Breast epithelium (tissue), 4 donors: ENCODE measurements around the gene MYO1D. TPM values are rescaled to one million over a fixed set of nuclear protein-coding genes. Genes with fewer than 3 reads are reported as not detected.
"Not testable (repeated sequence)": the region's sequence is repeated elsewhere in the genome, so short reads cannot be mapped to it uniquely, and the experiment has no call there.

Experiments used
- DNase-seq, 2 donors: peaks; one replicate each; pipeline ENCODE4 v3.0.0-alpha.2; 2019; ENCODE audit warnings: low spot score in 2 of 2
- H3K27ac ChIP-seq, 2 donors: fragments of 200-600 bp; sonication (generic) in 1 of 2; one replicate each; pipeline ENCODE4 v1.5.1; 2016 to 2019; ENCODE audit warnings: mild to moderate bottlenecking in 1 of 2
- H3K27me3 ChIP-seq, 2 donors: fragments of 200-600 bp; sonication (generic) in 1 of 2; one replicate each; pipeline versions ENCODE4 v1.5.1 to v1.6.0; 2017 to 2019; ENCODE audit warnings: control low read depth in 1 of 2, mild to moderate bottlenecking in 1 of 2
- H3K36me3 ChIP-seq: fragments of 200-600 bp; one replicate; pipeline ENCODE4 v1.5.1; 2019
- H3K4me1 ChIP-seq, 2 donors: fragments of 200-600 bp; sonication (generic); one replicate each; pipeline ENCODE4 v1.5.1; 2016 to 2019; ENCODE audit warnings: control low read depth in 1 of 2
- H3K4me3 ChIP-seq, 3 donors: fragments of 200-600 bp; sonication (generic); 1 replicate in 2 of 3; 2 replicates in 1 of 3; pipeline ENCODE4 v1.5.1; 2016 to 2019; ENCODE audit warnings: mild to moderate bottlenecking in 3 of 3, moderate library complexity in 2 of 3
- H3K9me3 ChIP-seq, 2 donors: fragments of 200-600 bp; sonication (generic) in 1 of 2; one replicate each; pipeline ENCODE4 v1.5.1; 2016 to 2019; ENCODE audit warnings: control low read depth in 1 of 2
- POLR2A ChIP-seq: fragments of 450-650 bp; IDR thresholded peaks from one replicate; pipeline ENCODE4 v1.6.1; 2016; ENCODE audit warnings: antibody characterized with exemption, mild to moderate bottlenecking, moderate library complexity
- POLR2AphosphoS5 ChIP-seq, 3 donors: sonication (generic); formaldehyde crosslinking; IDR thresholded peaks; one replicate each; pipeline ENCODE4 v1.6.1; 2017; ENCODE audit warnings: antibody characterized with exemption in 3 of 3
- intact Hi-C: fragments of 100-400 bp; cut with DNase I; formaldehyde crosslinking; loops from one replicate; pipeline ENCODE4 v1.15.1; 2023; ENCODE audit warnings: low total_unique reads
- total RNA-seq, 3 donors: library from RNA; depleted of rRNA; stranded (reverse); fragments of >200 nt; gene quantifications; one replicate each; pipeline ENCODE4 v1.1.0, GENCODE V29; 2016
- TF ChIP-seq, protein P1 (sequence below), 3 donors: fragments of 450-650 bp; IDR thresholded peaks; one replicate each; pipeline ENCODE4 v1.5.1; 2016 to 2017; ENCODE audit warnings: antibody characterized with exemption in 3 of 3, mild to moderate bottlenecking in 3 of 3, moderate library complexity in 3 of 3

MYO1D gene
- total RNA-seq, 3 donors from 2014 or later: 54.4 to 114 (median 76.7) TPM

DNA sequence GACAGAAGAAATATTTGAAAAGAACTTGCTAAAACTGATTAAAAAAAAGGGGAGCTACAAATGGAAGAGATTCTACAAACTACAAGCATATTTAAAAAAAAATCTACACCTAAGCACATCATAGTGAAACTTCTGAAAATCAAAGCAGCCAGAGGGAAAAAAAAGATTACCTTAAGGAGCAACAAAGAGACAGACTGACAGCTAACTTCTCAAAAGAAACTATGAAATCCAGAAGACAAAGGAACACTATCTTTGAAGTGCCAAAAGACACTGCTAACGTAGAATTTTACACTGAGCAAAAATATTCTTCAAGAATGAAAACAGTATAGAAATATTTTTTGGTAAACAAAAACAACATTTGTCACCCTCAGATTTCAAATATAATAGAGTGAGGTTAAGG, 151.2 kb downstream of the MYO1D start:
- TF ChIP-seq, protein P1, sequence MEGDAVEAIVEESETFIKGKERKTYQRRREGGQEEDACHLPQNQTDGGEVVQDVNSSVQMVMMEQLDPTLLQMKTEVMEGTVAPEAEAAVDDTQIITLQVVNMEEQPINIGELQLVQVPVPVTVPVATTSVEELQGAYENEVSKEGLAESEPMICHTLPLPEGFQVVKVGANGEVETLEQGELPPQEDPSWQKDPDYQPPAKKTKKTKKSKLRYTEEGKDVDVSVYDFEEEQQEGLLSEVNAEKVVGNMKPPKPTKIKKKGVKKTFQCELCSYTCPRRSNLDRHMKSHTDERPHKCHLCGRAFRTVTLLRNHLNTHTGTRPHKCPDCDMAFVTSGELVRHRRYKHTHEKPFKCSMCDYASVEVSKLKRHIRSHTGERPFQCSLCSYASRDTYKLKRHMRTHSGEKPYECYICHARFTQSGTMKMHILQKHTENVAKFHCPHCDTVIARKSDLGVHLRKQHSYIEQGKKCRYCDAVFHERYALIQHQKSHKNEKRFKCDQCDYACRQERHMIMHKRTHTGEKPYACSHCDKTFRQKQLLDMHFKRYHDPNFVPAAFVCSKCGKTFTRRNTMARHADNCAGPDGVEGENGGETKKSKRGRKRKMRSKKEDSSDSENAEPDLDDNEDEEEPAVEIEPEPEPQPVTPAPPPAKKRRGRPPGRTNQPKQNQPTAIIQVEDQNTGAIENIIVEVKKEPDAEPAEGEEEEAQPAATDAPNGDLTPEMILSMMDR (IDR thresholded peaks at IDR 0.05): no peak
- TF ChIP-seq POLR2AphosphoS5 (IDR thresholded peaks at IDR 0.05): no peak
- TF ChIP-seq POLR2A: no peak
- H3K27ac ChIP-seq: no peak overlapping the region
- intact Hi-C loops: no loop called here

DNA sequence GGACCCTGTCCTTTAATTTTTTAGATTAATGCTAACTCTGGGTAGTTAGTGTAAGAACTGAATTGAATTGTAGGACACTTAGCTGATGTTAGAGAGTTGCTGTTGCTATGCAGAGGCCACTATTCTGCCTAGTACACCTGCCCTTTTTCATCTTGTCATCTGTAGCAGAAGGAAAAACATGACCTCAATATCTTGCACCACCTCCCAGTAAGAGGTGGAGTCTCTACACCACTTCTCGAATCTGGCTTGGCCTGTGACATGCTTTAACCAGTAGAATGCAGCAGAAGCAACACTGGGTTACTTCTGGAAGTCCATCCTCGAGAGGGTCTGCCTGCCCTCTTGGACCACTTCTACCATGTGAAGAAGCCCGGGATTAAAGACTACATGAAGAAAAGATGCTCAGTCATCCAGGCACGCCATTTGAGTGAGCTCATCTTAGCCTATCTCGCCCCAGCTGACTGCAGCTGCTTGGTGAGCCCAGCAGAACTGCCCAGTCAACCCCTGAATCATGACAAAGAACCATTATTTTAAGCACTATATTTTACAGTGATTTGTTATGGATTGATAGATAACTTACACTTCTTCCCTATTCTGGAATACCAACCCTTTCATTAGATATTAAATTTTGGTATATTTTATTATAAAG, 153.5 kb downstream of the MYO1D start:
- intact Hi-C loops: no loop called here
- DNase-seq: no peak
- Histone ChIP-seq H3K9me3 (no peaks in the 10 kb centered on the region), H3K4me3 (no peak overlapping the region), H3K4me1 (no peaks in the 10 kb centered on the region), H3K27ac (no peak overlapping the region), H3K36me3 (no peaks in the 10 kb centered on the region), H3K27me3 (no peaks in the 10 kb centered on the region)
- no peak for TF ChIP-seq POLR2A
- TF ChIP-seq, protein P1 (IDR thresholded peaks at IDR 0.05): no peak
- no peak for TF ChIP-seq POLR2AphosphoS5 (IDR thresholded peaks at IDR 0.05)

More for the DNA sequence above, 151.2 kb downstream of the MYO1D start:
- Histone ChIP-seq H3K9me3 (no peaks in the 10 kb centered on the region), H3K27me3 (no peaks in the 10 kb centered on the region), H3K4me3 (no peak overlapping the region), H3K36me3 (no peaks in the 10 kb centered on the region), H3K4me1 (no peaks in the 10 kb centered on the region)
- DNase-seq: no peak

DNA sequence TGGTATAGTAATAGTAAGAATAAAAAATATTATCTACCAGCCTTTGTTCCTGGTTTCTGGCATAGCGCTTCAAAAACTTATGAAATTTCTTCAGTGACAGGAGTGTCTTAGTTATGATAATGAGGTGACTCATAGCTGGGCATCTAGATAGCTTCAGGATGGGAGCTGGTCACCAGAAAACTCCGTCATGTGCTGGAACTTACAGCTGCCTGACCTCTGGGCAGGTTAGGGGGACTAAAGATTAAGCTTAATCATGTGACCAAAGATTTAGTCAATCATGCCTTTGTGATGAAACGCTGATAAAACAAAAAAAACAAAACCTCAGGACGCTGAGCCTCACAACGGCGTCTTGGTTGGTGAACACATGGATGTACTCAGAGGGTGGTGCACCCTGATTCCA, 154.2 kb downstream of the MYO1D start:
- Histone ChIP-seq H3K27me3 (no peaks in the 10 kb centered on the region), H3K27ac (no peak overlapping the region), H3K4me3 (no peak overlapping the region), H3K9me3 (no peaks in the 10 kb centered on the region), H3K4me1 (no peaks in the 10 kb centered on the region), H3K36me3 (no peaks in the 10 kb centered on the region)
- TF ChIP-seq, protein P1 (IDR thresholded peaks at IDR 0.05): no peak
- no peak for DNase-seq
- intact Hi-C loops: no loop called here

DNA sequence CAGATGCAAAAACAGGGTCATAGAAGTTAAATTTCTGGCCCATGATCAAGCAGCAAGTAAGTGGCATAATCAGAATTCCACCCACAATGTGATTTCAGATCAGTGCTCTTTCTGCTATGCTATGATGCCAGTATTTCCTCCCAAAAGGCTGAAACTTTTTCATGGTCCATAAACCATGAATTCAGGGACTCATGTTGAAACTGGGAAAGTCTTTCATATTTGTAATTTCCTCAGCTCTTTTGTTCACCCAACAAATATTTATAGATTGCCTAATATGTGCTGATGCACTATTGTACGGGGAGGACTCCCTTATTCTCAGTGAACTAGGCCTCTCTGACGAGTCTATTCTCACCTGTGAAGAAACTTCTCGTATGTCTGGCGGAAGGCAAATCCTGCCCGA, 156.3 kb downstream of the MYO1D start:
- Histone ChIP-seq H3K9me3 (no peaks in the 10 kb centered on the region), H3K36me3 (no peaks in the 10 kb centered on the region), H3K27ac (no peak overlapping the region), H3K27me3 (no peaks in the 10 kb centered on the region), H3K4me1 (no peaks in the 10 kb centered on the region), H3K4me3 (no peak overlapping the region)
- TF ChIP-seq POLR2AphosphoS5 (IDR thresholded peaks at IDR 0.05) (no peak), POLR2A (no peak)
- TF ChIP-seq, protein P1 (IDR thresholded peaks at IDR 0.05): no peak
- intact Hi-C loops: no loop called here
- no peak for DNase-seq

DNA sequence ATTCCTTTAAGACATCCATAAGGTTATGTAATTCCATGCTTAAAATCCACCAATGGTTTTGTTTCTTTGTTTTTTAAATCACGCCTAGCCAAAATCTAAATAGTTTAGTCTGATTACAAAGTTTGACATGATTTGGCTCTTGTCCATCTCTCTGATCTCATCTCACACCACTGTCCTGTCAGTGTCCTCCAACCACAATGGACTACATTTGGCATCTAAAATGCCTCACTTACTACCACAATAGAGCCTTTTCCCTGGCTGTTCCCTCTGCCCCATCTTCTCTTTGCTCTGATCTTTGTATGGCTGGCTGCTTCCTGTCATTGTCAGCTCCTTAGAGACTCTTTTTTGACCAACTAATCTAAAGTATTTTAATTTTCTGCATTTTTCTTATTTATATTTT, 157.2 kb downstream of the MYO1D start:
- Histone ChIP-seq H3K9me3 (no peaks in the 10 kb centered on the region), H3K4me3 (no peak overlapping the region), H3K27ac (no peak overlapping the region), H3K36me3 (no peaks in the 10 kb centered on the region), H3K4me1 (no peaks in the 10 kb centered on the region), H3K27me3 (no peaks in the 10 kb centered on the region)
- intact Hi-C loops: no loop called here
- DNase-seq: no peak
- TF ChIP-seq, protein P1 (IDR thresholded peaks at IDR 0.05): no peak
- TF ChIP-seq POLR2A (no peak), POLR2AphosphoS5 (IDR thresholded peaks at IDR 0.05) (no peak)

DNA sequence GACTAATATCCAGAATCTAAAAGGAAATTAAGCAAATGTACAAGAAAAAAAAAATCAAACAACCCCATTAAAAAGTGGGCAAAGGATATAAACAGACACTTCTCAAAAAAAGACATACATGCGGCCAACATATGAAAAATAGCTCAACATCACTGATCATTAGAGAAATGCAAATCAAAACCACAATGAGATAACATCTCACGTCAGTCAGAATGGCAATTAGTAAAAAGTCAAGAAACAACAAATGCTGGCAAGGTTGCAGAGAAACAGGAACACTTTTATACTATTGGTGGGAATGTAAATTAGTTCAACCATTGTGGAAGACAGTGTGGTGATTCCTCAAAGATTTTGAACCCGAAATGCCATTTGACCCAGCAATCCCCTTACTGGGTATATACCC, 162.0 kb downstream of the MYO1D start:
- intact Hi-C loops, H3K9me3 ChIP-seq, H3K4me3 ChIP-seq, H3K36me3 ChIP-seq, H3K27me3 ChIP-seq, H3K27ac ChIP-seq, H3K4me1 ChIP-seq, DNase-seq: not testable (repeated sequence)

DNA sequence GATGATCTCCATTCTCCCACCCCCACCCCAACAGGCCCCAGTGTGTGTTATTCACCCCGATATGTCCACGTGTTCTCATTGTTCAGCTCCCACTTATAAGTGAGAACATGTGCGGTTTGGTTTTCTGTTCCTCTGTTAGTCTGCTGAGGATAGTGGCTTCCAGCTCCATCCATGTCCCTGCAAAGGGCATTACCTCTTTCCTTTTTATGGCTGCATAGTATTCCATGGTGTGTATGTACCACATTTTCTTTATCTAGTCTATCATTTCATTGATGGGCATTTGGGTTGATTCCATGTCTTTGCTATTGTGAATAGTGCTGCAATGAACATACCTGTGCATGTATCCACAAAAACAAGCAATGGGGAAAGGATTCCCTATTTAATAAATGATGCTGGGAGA, 162.7 kb downstream of the MYO1D start:
- H3K36me3 ChIP-seq, intact Hi-C loops, H3K27ac ChIP-seq, H3K4me3 ChIP-seq, DNase-seq, H3K9me3 ChIP-seq, H3K27me3 ChIP-seq, H3K4me1 ChIP-seq: not testable (repeated sequence)
